NOMO-1 treated with dmso at 0.1 percent for 144 hours (cell line): ENCODE data around the gene USP54.
A peak's percentile ranks its signal among the peaks of the same experiment; 100 is the strongest.

Source experiments
- DNase-seq: peaks from one replicate; lab custom pipeline; 2025; ENCODE audit not compliant: unreplicated experiment; lab: John Stamatoyannopoulos, UW

USP54 gene

DNA sequence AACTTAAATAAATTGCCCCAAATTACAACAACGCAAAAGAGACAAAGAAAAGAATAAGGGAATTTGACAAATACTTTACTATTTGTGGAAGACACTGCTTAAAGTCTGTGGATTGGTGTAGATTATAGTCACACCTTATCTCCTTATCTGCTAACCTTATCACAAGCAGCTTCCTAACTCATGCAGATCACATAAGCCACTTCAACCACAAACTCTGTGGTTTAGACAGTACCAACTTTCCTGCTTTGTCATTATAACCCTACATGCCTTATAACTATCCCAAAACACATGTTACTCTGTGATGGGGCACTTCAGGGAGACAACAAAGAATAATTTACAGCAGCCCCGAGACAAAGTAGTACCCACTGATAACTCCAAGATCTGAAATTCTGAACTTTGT lies 53.9 kb downstream of the USP54 start:
- no peak for DNase-seq

DNA sequence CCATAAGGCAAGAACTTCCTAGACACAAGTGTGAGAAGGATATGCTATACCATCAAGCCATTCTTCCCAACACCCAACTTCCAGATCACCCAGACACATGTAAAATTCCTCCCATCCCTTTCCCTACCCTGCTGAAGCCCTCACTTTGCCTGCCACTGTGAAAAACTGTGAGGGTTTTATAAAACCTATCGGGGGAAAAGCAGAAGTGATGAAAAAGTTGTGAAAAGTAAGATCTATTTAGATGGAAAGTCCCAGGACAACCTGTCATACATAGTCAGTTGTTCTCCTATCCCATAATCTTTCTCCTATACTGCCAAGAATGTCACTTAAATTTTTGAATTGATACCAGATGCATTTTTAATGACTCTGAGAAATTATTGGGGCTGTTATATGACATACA lies 56.3 kb downstream of the USP54 start:
- DNase-seq: no peak

DNA sequence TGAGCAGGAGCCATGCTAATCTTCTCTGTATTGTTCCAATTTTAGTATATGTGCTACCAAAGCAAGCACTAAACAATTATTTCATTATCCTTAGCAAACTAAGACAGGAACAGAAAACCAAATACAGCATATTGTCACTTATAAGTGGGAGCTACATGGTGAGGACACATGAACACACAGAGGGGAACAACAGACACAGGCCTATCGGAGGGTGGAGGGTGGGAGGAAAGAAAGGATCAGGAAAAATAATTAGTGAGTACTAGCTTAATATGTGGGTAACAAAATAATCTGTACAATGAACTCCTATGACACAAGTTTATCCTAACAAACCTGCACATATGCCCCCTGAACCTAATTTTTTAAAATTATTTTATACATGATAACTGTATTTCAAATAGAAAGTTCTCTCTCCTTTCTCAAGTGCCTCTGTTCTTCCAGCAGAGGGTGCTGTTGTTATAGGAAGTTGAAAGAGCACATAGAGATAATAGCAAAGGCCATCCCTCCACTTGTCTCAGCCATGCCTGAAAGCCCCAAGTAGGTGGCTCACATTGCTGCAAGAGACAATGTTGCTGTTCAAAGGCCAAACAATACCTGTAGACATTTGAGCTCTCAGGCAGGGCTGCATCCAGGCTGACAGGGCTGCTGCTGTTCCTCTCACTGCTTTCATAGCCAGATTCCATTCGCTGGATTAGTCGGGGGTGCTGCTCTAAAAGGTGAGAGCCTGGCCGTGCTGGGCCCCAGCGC lies 61.9 kb downstream of the USP54 start:
- peak; percentile 64 for DNase-seq

DNA sequence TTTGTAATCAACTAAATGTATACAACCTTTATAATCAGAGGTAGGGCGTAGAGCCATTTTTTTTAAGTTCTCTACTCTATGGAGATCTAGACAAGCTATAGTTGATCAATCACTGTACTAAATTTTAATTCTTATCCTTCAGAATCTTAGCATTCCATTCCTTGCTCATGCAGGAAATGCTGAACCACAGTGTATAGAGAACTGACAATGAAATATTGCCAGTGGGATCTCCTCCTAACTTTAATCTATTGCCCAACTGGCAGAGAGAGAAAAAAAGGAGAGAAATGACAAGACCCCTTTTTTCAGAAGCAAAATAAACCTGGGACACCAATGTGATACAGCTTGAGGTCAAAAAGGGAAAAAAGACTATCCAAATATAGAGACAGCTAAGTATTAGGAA lies 68.9 kb downstream of the USP54 start:
- DNase-seq: no peak

DNA sequence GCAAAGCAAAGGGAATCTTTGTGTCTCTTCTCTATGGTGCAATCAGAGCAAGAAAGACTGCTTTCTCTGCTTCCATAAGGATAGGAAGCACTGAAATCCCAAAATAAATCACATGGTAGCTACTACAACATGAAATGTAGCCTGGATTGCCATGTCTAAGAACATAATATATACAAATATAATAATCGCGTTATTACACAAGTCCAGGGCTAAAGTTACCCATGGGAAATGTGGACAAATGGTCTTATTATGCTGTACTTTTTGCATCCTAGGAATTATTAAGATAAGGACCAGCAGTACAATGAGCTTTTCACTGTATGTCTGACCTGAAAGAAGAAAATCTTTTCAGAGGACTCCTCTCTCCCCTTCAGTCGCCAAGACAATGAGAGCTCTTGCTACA lies 71.8 kb downstream of the USP54 start:
- no peak for DNase-seq

DNA sequence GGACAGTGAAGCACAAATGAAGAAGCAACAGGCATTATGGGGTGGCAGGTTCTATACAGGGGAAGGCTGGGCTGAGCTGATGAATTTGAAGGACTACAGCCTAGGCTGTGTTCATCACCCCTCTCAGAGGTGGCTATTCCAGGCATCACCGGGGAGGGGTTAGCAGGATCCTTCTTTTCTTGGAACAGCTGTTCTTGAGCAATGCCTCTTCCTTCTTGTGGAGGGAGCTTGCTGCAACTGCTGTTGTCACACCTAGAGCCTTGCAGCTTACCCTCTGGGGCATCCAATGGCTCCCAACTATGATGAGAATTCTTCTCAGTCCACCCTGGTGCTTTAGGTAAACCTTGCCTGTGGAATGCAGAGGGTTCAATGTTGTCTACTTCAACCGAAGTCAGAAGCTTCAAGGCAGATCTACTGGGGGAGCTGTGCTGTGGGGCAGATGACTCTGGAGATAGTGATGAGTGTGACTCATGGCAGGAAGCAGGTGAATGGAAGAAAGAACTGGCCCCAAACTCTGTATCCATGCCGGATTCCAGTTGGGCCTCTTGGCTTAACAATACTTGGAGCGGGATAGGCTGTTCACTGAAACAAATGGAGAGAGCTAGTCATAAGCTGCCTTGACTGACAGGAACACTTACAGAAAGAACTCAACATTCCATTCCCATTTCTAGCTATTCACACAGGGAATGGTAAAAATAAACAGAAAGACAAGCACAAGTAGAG lies 73.8 kb downstream of the USP54 start:
- no peak for DNase-seq

DNA sequence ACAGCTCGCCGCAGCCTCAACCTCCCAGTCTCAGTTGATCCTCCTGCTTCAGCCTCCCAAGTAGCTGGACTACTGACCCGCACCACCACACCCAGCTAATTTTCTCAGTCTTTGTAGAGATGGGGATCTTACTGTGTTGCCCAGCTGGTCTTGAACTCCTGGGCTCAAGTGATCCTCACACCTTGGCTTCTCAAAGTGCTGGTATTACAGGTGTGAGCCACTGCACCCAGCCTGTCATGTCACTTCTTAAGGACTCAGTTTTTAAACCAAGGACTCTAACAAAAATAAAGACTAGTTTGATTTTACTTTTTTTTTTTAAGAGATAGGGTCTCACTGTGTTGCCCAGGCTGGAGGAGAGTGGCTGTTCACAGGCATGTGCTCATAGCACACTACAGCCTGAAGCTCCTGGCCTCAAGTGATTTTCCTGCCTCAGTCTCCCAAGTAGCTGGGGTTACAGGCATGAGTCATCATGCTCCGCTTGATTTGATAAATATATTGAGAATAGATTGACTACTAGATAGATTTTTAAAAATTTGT lies 78.9 kb downstream of the USP54 start:
- no peak for DNase-seq

DNA sequence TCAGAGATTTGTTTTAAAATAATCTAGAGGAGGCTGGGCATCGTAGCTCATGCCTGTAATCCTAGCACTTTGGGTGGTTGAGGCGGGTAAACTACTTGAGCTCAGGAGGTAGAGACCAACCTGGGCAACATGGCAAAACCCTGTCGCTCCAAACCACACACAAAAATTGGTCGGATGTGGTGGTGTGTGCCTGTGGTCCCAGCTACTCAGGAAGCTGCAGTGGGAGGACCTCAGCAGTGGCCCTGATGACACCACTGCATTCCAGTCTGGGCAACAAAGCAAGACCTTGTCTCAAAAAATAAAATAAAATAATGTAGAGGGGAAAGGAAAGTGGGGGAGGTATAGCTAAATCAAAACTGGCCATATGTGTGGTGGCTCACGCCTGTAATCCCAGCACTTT lies 81.4 kb downstream of the USP54 start:
- no peak for DNase-seq

DNA sequence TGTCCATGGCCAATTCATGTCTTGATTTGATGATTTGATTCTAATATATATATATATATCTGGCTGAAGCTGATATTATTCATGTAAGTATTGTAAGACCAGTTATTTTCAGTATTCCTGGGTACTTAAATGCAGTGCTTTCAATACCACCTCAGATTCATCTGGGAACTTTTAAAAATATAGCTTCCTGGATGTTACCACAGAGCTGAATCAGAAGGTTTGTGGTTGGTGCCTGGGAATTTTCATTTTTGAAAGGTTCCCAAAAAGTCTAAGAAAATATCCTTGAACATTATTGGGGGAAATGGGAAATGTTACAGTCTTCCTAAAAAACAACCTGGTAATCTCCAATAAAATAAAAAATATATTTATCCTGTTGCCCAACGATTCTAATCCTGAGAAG lies 84.7 kb downstream of the USP54 start:
- DNase-seq: no peak

DNA sequence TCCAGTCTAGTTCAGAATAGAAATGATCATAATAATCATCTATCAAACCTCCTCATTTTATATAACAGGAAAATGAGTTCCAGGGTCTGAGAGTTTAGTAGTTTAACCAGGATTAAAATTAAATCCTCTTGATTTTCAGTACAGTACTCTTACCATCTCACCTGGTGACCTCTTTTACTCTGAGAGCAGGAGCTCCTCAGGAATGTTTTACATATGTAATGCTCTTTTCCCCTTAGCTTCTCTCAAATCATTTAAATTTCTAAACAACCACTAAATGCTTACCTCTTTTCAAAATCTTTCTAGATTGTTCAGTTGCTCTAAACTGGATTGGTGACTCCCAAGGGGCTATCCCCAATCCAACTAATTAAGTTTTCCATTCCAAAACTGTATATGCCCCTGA lies 85.1 kb downstream of the USP54 start:
- no peak for DNase-seq

DNA sequence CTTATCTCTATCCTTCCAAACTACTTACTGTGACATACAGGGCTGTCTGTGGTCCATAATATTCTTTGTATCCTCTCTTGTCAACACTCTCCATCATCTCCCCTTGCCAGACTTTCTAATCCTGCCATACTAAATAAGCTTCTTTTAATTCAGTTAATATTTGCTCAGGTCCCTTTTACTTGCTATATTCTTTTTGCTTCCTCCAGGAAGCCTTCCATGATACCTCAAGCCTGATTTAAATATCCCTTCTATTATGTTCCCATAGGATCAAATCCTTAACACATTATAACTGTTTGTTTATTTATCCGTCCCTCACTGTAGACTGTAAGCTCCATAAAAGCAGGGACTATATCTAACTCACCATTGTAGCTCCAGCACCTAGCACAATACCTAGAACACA lies 88.1 kb downstream of the USP54 start:
- no peak for DNase-seq

DNA sequence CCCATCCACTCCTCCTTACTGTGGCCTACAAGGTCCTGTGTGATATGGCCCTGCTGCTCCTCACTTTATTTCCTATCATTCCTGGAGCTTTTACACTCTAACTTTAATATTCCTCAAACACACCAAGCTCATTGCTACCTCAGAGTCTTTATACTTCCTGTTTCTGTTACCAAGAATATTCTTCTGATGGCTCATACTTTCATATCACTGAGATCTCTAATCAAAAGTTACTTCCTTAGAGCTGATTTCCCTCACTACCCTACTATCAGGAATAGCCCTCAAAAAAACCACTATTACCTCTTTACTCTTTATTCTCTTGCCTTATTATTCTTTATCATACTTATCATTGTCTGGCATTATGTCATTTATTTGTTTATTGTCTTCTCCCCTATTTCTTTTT lies 89.5 kb downstream of the USP54 start:
- peak; percentile 6 for DNase-seq

DNA sequence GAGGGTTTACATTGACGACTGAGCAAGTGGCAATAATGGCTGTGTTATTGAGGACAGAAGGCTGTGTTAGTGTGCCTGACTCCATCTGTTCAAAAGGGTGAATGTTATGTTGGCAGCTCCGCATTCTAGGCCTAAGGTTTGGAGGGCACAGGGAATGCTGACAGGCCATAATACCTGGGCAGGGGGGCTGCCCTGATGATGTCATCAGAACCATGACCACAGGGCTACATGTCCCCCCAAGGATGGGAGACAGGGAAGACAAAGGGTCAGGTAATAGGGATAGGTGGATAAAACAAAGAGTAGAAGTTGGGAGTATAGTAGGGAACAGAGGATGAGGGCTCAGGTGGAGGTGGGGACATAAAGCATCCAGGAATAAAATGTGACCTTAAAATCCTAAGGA lies 93.5 kb downstream of the USP54 start:
- DNase-seq: no peak

DNA sequence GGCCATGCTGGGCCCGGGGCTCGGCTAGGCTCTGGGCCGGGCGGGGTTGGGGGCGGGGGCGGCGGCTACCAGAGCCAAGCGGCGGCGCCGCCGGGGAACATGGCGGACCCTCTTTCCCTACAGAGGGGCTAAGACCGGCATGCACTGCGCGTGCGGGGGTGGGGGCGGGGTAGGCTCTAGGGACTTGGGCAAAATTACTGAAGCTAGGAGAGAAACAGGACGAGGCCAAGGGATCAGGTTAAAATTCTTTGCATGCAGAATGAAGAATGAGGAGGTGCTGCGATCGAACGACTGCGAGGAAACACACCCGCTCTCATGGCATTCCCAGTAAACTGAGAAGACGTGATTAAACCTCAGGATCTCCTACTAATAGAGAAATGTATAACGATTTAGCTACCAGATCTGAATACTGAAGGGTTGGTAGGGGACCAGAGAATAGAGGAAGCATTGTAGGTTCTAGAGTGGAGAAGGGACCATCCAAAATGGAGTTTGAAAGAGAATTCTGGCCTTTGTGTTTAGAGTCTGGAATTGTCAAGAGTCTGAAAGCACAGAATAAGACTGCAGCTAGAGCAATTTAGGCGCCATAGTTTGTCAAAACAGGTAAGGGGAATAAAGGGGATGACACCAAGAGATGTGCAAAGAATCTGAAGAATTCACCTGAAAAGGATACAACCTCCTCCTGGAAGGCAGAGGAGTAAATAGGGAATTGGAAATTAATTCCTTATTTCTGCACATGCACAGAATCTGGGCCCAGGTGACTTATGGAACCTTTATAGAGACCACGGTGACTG lies 95.1 kb downstream of the USP54 start, which contains the start of gene PPP3CB:
TSS of gene PPP3CB (minus strand) at position 141 of the 791 bp plus-strand sequence. CDS start at position 6, 135 bp downstream.
- DNase-seq: peak; percentile 87

DNA sequence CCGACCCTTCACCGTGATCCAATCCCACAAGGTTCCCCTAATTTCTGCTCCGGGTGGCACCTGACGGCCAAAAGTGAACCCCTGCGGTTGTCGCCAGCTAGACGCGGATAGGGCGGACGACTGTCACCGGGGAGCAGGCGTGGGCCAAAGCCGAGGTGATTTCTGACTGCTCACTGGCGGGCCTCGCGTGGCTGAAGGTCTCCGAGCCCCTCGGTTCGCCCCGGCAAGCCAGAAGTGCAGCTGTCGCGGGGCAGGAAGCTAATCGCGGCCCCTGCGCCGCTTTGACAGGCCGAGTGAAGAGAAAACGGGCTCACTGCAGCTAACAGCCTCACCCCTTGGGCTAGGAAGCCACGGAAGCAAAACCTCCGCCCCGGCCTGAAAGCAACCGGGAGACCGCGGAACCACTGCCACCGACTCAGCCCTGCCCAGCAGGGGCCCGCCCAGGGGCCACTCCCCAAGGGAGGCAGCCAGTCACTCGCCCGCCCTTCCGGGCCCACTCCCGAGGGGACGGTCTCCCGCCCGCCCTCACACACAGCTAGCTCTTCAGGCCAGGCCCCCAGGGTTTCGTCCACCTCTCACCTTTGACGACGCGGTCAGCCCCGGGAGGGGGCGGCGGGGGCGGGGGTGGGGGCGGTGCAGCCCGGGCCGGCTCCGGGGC lies 95.8 kb downstream of the USP54 start:
- DNase-seq: peak; percentile 92

DNA sequence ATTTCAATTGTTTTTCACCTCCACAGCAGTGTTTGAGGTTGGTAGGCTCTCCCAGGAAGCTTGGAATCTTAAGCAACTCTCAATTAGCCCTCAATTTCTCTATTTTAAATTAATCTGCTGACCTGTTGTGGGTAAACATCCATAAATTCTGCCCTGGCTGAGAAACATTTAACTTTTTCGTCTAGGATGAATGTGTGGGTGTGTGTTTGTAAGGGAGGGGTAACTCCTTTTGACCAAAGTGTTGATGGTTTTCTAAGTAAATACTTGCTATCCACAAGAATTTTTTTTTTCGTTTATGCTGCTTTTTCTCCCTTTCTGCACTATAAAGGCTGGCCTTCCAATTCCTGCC lies 96.3 kb downstream of the USP54 start:
- no peak for DNase-seq

DNA sequence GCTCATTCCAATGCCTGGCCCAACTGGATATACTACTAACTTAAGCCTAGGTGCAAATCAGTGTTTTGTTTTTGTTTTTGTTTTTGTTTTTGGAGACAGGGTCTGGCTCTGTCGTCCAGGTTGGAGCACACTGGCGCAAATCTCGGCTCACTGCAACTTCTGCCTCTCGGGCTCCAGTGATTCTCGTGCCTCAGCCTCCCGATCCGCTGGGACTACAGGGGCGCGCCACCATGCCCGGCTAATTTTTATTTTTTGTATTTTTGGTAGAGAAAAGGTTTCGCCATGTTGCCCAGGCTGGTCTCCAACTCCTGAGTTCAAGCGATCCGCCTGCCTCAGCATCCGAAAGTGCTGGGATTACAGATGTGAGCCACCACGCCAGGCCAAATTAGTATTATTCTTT lies 96.9 kb downstream of the USP54 start:
- DNase-seq: no peak

DNA sequence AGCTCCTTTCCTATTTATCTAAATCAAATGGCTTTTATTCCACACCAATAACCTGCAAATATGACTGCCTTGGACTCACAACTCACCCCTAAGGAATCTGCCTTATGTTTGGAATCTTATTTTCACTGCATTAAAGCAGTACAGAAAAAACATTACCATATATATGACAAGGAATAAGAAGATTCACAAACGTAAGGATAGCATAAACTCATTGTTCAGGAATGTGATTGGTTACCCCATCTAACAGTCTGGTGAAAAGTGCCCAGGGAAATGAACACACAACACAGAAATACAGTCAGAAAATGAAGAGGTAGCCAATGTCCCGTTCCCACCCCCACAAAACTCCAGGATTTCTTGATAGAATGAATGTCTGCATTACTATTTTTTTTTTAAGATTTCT lies 97.4 kb downstream of the USP54 start:
- no peak for DNase-seq

DNA sequence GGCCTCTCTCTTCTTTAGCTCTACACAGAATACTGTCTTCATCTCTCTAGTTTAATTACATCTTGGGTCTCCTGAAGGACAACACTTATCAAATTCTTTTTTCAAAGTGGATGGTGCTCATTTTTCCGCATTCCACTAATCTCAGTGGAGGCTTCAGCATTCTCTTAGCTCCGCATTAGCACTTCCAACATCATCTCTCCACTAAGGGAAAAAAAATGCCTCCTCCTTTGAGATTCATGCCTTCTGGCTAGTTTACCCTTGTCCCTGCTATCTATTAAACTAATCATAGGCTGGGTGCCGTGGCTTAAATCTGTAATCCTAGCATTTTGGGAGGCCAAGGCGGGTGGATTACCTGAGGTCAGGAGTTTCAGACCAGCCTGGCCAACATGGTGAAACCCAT lies 104.5 kb downstream of the USP54 start:
- no peak for DNase-seq

DNA sequence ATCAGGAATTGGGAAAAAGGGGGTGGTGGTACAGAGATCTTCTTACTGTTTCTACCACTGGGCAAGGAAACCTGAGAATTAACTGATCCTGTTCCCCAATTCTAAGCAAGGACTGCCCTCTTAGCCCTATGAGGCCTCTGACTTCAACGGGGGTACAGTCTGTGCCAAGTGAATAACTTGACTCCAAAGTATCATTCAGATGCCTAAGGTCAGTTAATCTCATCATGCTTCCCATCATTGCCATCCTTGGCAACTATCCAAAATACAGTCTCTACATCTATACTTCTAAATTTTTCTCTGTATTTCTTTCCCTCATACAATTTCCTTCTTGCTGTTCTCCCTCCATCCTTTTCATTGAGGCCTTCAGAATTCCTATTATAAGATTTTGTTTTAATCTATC lies 105.8 kb downstream of the USP54 start:
- DNase-seq: no peak

DNA sequence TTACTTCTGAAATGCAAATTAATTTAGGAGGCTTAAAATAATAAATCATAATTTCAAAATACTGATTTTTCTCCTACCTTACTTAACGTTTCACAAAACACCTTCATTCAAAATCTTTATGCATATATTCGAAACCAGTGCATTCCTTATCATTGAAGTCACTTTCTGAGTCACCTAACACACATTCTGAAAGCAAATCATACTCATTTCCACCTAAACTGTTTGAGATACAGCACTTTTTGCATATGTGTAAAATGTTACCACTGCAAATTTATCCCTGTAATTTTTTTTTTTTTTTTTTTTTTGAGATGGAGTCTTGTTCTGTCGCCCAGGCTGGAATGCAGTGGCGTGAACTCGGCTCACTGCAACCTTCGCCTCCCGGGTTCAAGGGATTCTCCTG lies 111.0 kb downstream of the USP54 start:
- no peak for DNase-seq
